HG03025 (cell line): ENCODE results near the gene HPN.
"Not testable (repeated sequence)": the region's sequence is repeated elsewhere in the genome, so short reads cannot be mapped to it uniquely, and the experiment has no call there.

Experiments used
- ATAC-seq: cut with Tn5 transposase; IDR thresholded peaks from one replicate; pipeline ENCODE4 v1.9.1; 2021; ENCODE audit warnings: mild to moderate bottlenecking, moderate library complexity; ENCODE audit not compliant: unreplicated experiment, low FRiP score

HPN gene

GRCh38 chr19:35040826-35041547 lies 534 bp upstream of the HPN start:
- no peak for ATAC-seq

- no peak for ATAC-seq
Measured at GRCh38 chr19:35042056-35042730, 672 bp downstream of the HPN start.

- no peak for ATAC-seq
Measured at GRCh38 chr19:35042954-35043604, 1.6 kb downstream of the HPN start.

GRCh38 chr19:35043906-35044305 lies 2.4 kb downstream of the HPN start:
- ATAC-seq = no peak

GRCh38 chr19:35044317-35045117 lies 3.0 kb downstream of the HPN start:
- ATAC-seq = no peak

- no peak for ATAC-seq
Measured at GRCh38 chr19:35045667-35046300, 4.3 kb downstream of the HPN start.

- ATAC-seq = no peak
Measured at GRCh38 chr19:35046461-35046860, 4.9 kb downstream of the HPN start.

GRCh38 chr19:35048911-35049411 lies 7.4 kb downstream of the HPN start:
- no peak for ATAC-seq

GRCh38 chr19:35049456-35049855 lies 7.9 kb downstream of the HPN start:
- no peak for ATAC-seq

GRCh38 chr19:35050662-35051061 lies 9.1 kb downstream of the HPN start:
- ATAC-seq = not testable (repeated sequence)

- not testable (repeated sequence) for ATAC-seq
Measured at GRCh38 chr19:35051268-35051667, 9.7 kb downstream of the HPN start.

- no peak for ATAC-seq
Measured at GRCh38 chr19:35051796-35052195, 10.3 kb downstream of the HPN start.

- ATAC-seq = no peak
Measured at GRCh38 chr19:35052599-35053190, 11.2 kb downstream of the HPN start.

- ATAC-seq = no peak
Measured at GRCh38 chr19:35053667-35054293, 12.3 kb downstream of the HPN start.

GRCh38 chr19:35054626-35055025 lies 13.1 kb downstream of the HPN start:
- ATAC-seq = no peak

- ATAC-seq = no peak
Measured at GRCh38 chr19:35055715-35056179, 14.2 kb downstream of the HPN start.

- ATAC-seq = no peak
Measured at GRCh38 chr19:35056513-35057063, 15.1 kb downstream of the HPN start.

GRCh38 chr19:35058370-35058769 lies 16.8 kb downstream of the HPN start:
- ATAC-seq = no peak
